Neuronal stem cell (in vitro differentiated cells): ENCODE data around the gene PITX3.

Source experiments
- DNase-seq: peaks from one replicate; pipeline ENCODE4 v3.0.0-alpha.2; 2013; ENCODE audit warnings: low spot score
- H2AFZ ChIP-seq: one replicate; pipeline ENCODE4 v1.6.1; 2013; ENCODE audit warnings: mild to moderate bottlenecking, low read length, inconsistent platforms
- H2AK5ac ChIP-seq: 2 replicates; pipeline ENCODE4 v1.6.1; 2013; ENCODE audit warnings: low read depth, mild to moderate bottlenecking, inconsistent platforms, low read length, moderate library complexity, mixed read lengths
- H2BK120ac ChIP-seq: 2 replicates; pipeline ENCODE4 v1.6.1; 2013; ENCODE audit warnings: low read depth, mild to moderate bottlenecking, inconsistent platforms, low read length, moderate library complexity, mixed read lengths
- H2BK12ac ChIP-seq: one replicate; pipeline ENCODE4 v1.6.1; 2013; ENCODE audit warnings: low read length, inconsistent platforms
- H2BK15ac ChIP-seq: 2 replicates; pipeline ENCODE4 v1.6.1; 2013; ENCODE audit warnings: mild to moderate bottlenecking, low read length, inconsistent platforms, mixed read lengths
- H2BK5ac ChIP-seq: one replicate; pipeline ENCODE4 v1.6.1; 2013; ENCODE audit warnings: inconsistent platforms, mild to moderate bottlenecking, low read length, moderate library complexity
- H3K14ac ChIP-seq: one replicate; pipeline ENCODE4 v1.6.1; 2013; ENCODE audit warnings: low read length, inconsistent platforms
- H3K18ac ChIP-seq: 2 replicates; pipeline ENCODE4 v1.6.1; 2013; ENCODE audit warnings: low read length, inconsistent platforms
- H3K23ac ChIP-seq: 2 replicates; pipeline ENCODE4 v1.6.1; 2013; ENCODE audit warnings: low read depth, mild to moderate bottlenecking, mixed read lengths, low read length, inconsistent platforms; ENCODE audit not compliant: poor library complexity
- H3K27ac ChIP-seq: replicated peaks from 3 replicates; pipeline ENCODE4 v1.5.1; 2013; ENCODE audit warnings: low read length, inconsistent platforms
- H3K27me3 ChIP-seq, 3 experiments: 2 replicates each; pipeline ENCODE4 v1.6.1; 2013; ENCODE audit warnings: low read length in 3 of 3, mild to moderate bottlenecking in 2 of 3, inconsistent platforms in 1 of 3, low read depth in 1 of 3, mixed read lengths in 1 of 3, moderate library complexity in 1 of 3; ENCODE audit not compliant: control insufficient read depth in 3 of 3, insufficient read depth in 3 of 3
- H3K36me3 ChIP-seq, 2 donors: replicated peaks in 1 of 2; 2 replicates each; pipeline ENCODE4 v1.6.1; 2013; ENCODE audit warnings: low read length in 2 of 2; ENCODE audit not compliant: control insufficient read depth in 2 of 2, insufficient read depth in 2 of 2
- H3K4ac ChIP-seq: 2 replicates; pipeline ENCODE4 v1.6.1; 2013; ENCODE audit warnings: inconsistent platforms, mild to moderate bottlenecking, low read length, moderate library complexity
- H3K4me1 ChIP-seq, 2 donors: 1 replicate in 1 of 2; 2 replicates in 1 of 2; pipeline ENCODE4 v1.6.1; 2013; ENCODE audit warnings: low read length in 2 of 2, low read depth in 1 of 2; ENCODE audit not compliant: control insufficient read depth in 2 of 2, insufficient read depth in 1 of 2
- H3K4me2 ChIP-seq: one replicate; pipeline ENCODE4 v1.6.1; 2013; ENCODE audit warnings: mild to moderate bottlenecking, low read length, inconsistent platforms; ENCODE audit not compliant: insufficient read depth, poor library complexity, severe bottlenecking
- H3K4me3 ChIP-seq, 2 donors: 2 replicates each; pipeline ENCODE4 v1.5.1; 2013; ENCODE audit warnings: low read length in 2 of 2, mild to moderate bottlenecking in 2 of 2, inconsistent platforms in 1 of 2, moderate library complexity in 1 of 2
- H3K79me1 ChIP-seq: one replicate; pipeline ENCODE4 v1.6.1; 2013; ENCODE audit warnings: low read depth, mild to moderate bottlenecking, inconsistent platforms, low read length, moderate library complexity
- H3K9ac ChIP-seq: one replicate; pipeline ENCODE4 v1.6.1; 2013; ENCODE audit warnings: mild to moderate bottlenecking, low read depth, low read length, inconsistent platforms; ENCODE audit not compliant: poor library complexity
- H3K9me3 ChIP-seq, 2 donors: replicated peaks in 1 of 2; 2 replicates each; pipeline versions ENCODE3 to v1.6.1; 2013; ENCODE audit warnings: low read length in 2 of 2, mild to moderate bottlenecking in 2 of 2, inconsistent platforms in 1 of 2, low read depth in 1 of 2, mixed read lengths in 1 of 2, moderate library complexity in 1 of 2; ENCODE audit not compliant: control insufficient read depth in 2 of 2, insufficient read depth in 1 of 2
- H4K8ac ChIP-seq: one replicate; pipeline ENCODE4 v1.6.1; 2013; ENCODE audit warnings: low read depth, mild to moderate bottlenecking, inconsistent platforms, low read length, moderate library complexity
- H4K91ac ChIP-seq: one replicate; pipeline ENCODE4 v1.6.1; 2013; ENCODE audit warnings: low read length, low read depth, mild to moderate bottlenecking, inconsistent platforms; ENCODE audit not compliant: poor library complexity
- WGBS, 2 donors: extraction: QIAGEN DNeasy Blood & Tissue Kit; methylation state at CpG; one replicate each; pipeline ENCODE4 v1.1.7; 2013; ENCODE audit warnings: missing lambda C conversion rate in 2 of 2, mixed read lengths in 1 of 2; ENCODE audit not compliant: insufficient read length in 2 of 2, insufficient replicate concordance in 1 of 2; ENCODE audit errors: extremely low coverage in 2 of 2; 5-methylcytosine and 5-hydroxymethylcytosine counted together

Gene PITX3

DNA sequence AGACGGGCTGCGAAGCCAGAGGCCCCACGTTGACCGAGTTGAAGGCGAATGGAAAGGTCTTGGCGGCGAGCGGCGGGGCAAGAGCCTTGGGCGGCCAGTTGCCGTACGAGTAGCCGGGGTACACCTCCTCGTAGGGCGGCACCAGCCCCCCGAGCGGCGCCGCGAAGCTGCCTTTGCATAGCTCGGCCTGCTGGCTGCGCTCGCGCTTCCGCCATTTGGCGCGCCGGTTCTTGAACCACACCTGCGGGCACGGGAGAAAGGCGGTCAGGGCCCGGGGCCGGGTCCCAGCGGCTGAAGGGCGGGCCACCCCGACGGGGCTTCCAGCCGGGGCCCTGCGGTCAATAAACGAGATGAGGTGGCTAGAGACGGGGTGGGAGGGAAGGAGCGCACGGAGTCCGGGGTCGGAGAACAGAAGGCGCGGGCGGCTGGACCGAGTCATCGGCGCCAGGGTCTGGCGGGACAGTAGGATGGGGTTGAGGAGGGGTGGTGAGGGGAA is 10.4 kb downstream of the PITX3 start:
- Histone ChIP-seq H2BK5ac (peak overlapping the region; percentile 82), H3K9me3 (peaks cover 0 to 3% of the 10 kb centered on the region in 2 donors), H4K91ac (no peak overlapping the region), H3K4ac (no peak overlapping the region), H3K9ac (peak overlapping the region; percentile 75), H3K27me3 (peaks cover 16 to 89% (median 74%) of the 10 kb centered on the region in 3 experiments), H4K8ac (no peak overlapping the region), H2BK15ac (peak overlapping the region; percentile 49), H3K4me2 (peak overlapping the region; percentile 96), H3K18ac (peak overlapping the region; percentile 95), H2BK12ac (no peak overlapping the region), H2AK5ac (peak overlapping the region; percentile 71), H3K36me3 (no peaks in the 10 kb centered on the region), H3K23ac (peak overlapping the region; percentile 62), H3K4me1 (peaks cover 6 to 9% of the 10 kb centered on the region in 2 donors), H3K27ac (no peak overlapping the region), H2AFZ (peak overlapping the region; percentile 94), H3K79me1 (no peaks in the 10 kb centered on the region), H3K14ac (no peak overlapping the region), H3K4me3 (peak overlapping the region; percentile 31 to 74), H2BK120ac (no peak overlapping the region)
- no peak for DNase-seq
- no CpG with 5 or more reads among the region's 52 CpGs for WGBS, 2 donors

DNA sequence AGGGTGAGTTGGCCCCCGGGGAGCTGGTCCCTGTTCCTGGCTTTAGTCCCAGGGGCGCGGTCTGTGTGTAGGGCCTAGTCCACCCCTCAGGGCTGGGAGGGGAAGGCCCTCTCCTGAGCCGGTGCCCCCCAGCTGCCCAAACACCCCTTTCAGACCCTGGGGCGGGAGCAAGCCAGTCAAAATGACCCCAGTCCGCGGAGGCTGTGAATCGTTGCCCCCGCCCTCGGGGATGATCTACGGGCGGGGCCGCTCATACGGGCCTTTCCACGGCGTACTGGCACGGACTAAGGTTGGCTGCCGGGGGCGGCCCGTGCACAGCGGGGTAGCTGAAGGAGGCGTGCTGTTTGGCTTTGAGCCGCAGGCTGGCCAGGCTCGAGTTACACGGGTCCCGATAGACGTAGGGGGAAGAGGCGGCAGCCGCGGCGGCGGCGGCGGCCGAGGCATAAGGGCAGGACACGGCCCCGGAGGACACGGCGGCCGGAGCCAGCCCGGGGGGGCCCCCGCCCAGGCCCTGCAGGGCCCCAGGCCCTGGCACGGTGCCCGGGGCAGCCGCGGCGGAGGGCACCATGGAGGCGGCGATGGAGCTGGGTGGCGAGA is 10.9 kb downstream of the PITX3 start:
- peak overlapping the region; percentile 82 for H2BK5ac ChIP-seq
- no peak overlapping the region for H4K91ac ChIP-seq
- H3K18ac ChIP-seq = peak overlapping the region; percentile 95
- H2BK15ac ChIP-seq = peak overlapping the region; percentile 49
- H3K27me3 ChIP-seq = peaks cover 16 to 83% (median 79%) of the 10 kb centered on the region in 3 experiments
- H3K36me3 ChIP-seq = no peaks in the 10 kb centered on the region
- H3K9ac ChIP-seq = peak overlapping the region; percentile 75
- H4K8ac ChIP-seq = no peak overlapping the region
- peak overlapping the region; percentile 96 for H3K4me2 ChIP-seq
- peaks cover 10 to 13% of the 10 kb centered on the region in 2 donors for H3K4me1 ChIP-seq
- H2BK120ac ChIP-seq = no peak overlapping the region
- H3K23ac ChIP-seq = no peak overlapping the region
- DNase-seq = peak; percentile 75
- H2AK5ac ChIP-seq = peak overlapping the region; percentile 10
- H3K14ac ChIP-seq = no peak overlapping the region
- peaks cover 0 to 3% of the 10 kb centered on the region in 2 donors for H3K9me3 ChIP-seq
- H3K4me3 ChIP-seq = peak overlapping the region; percentile 31 to 74
- no peak overlapping the region for H3K4ac ChIP-seq
- H3K27ac ChIP-seq = no peak overlapping the region
- H2AFZ ChIP-seq = peak overlapping the region; percentile 94
- no peaks in the 10 kb centered on the region for H3K79me1 ChIP-seq
- H2BK12ac ChIP-seq = no peak overlapping the region
- WGBS, 2 donors = no CpG with 5 or more reads among the region's 50 CpGs

DNA sequence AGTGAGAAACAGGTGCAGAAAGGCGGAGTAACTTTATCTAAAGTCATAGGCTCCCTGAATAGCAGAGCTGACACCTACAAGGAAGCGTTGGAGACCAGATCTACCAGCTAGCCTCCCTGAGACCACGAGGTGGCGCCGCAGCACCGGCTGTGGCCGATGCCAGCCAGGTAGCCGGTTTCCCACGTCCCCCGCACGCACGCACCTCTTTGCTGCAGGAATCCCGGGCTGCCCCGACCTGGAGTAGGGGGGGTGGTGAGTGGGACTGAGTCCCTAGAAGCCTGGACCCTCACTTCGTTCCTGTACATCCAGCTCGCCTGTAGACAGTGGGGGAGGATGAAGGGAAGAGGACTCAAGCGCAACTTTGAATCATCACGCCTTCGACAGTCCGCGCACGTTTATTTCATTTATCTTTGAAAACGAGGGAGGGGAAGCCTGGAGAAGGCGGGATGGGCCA is 11.5 kb downstream of the PITX3 start:
- DNase-seq = peak; percentile 76
- H3K79me1 ChIP-seq = no peaks in the 10 kb centered on the region
- H3K4me3 ChIP-seq = peak overlapping the region; percentile 11 to 74
- no peak overlapping the region for H2BK15ac ChIP-seq
- no peak overlapping the region for H3K9ac ChIP-seq
- H3K23ac ChIP-seq = no peak overlapping the region
- H2BK12ac ChIP-seq = no peak overlapping the region
- WGBS, 2 donors = no CpG with 5 or more reads among the region's 24 CpGs
- H4K91ac ChIP-seq = no peak overlapping the region
- no peak overlapping the region for H3K27ac ChIP-seq
- H2AFZ ChIP-seq = peak overlapping the region; percentile 94
- H3K4ac ChIP-seq = no peak overlapping the region
- no peak overlapping the region for H2BK120ac ChIP-seq
- no peak overlapping the region for H3K14ac ChIP-seq
- H3K27me3 ChIP-seq = peaks cover 16 to 83% (median 79%) of the 10 kb centered on the region in 3 experiments
- no peaks in the 10 kb centered on the region for H3K36me3 ChIP-seq
- H3K4me1 ChIP-seq = peaks cover 10 to 12% of the 10 kb centered on the region in 2 donors
- no peak overlapping the region for H2BK5ac ChIP-seq
- peak overlapping the region; percentile 50 for H3K18ac ChIP-seq
- H3K4me2 ChIP-seq = peak overlapping the region; percentile 96
- peak overlapping the region; percentile 10 for H2AK5ac ChIP-seq
- peaks cover 0 to 3% of the 10 kb centered on the region in 2 donors for H3K9me3 ChIP-seq
- no peak overlapping the region for H4K8ac ChIP-seq

DNA sequence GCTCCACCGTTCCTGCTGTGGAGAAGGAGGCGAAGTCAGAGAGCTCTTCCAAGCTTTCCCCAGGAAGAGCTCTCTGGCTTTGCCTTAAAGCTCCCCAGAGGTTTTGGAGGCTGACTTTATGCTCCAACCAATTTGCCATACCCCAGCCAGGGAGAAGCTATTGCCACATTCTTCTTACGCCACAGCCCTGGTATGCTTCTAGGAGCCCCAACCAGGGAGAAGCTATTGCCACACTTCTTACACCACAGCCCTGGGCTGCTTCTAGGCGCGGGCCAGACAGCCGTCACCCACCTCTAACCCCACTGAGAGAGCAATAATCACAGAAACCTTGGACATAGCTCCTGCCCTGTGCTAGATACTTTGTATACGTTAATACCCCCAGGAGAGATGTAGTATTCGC is 14.3 kb downstream of the PITX3 start:
- Histone ChIP-seq H4K91ac (no peak overlapping the region), H3K27me3 (peaks cover 16 to 67% (median 58%) of the 10 kb centered on the region in 3 experiments), H3K4me1 (peaks cover 10% of the 10 kb centered on the region in 2 donors), H4K8ac (no peak overlapping the region), H3K79me1 (no peaks in the 10 kb centered on the region), H3K9ac (no peak overlapping the region), H2BK12ac (no peak overlapping the region), H3K36me3 (no peaks in the 10 kb centered on the region), H3K27ac (no peak overlapping the region), H3K23ac (no peak overlapping the region), H3K18ac (no peak overlapping the region), H3K9me3 (peaks cover 0 to 3% of the 10 kb centered on the region in 2 donors), H2BK120ac (no peak overlapping the region), H2BK15ac (no peak overlapping the region), H3K14ac (no peak overlapping the region), H3K4ac (no peak overlapping the region), H2AK5ac (no peak overlapping the region), H2BK5ac (no peak overlapping the region), H3K4me3 (no peak overlapping the region), H3K4me2 (no peak overlapping the region), H2AFZ (no peak overlapping the region)
- WGBS, 2 donors = no CpG with 5 or more reads among the region's 8 CpGs
- no peak for DNase-seq
